Endothelial cell of umbilical vein (primary cell): ENCODE measurements around the gene BASP1.

Experiments used
- EZH2 ChIP-seq: IDR thresholded peaks from 2 replicates; pipeline ENCODE4 v1.6.1; 2012; ENCODE audit warnings: borderline replicate concordance, low read depth, mild to moderate bottlenecking, moderate library complexity, low read length, inconsistent platforms; ENCODE audit not compliant: severe bottlenecking
- GATA2 ChIP-seq: IDR thresholded peaks from 2 replicates; pipeline ENCODE4 v1.7.0; 2011; ENCODE audit warnings: low read depth, mild to moderate bottlenecking, moderate library complexity, mixed read lengths, low read length; ENCODE audit not compliant: insufficient read length, insufficient read depth
- JUN ChIP-seq: IDR thresholded peaks from 2 replicates; pipeline ENCODE4 v1.6.1; 2011; ENCODE audit warnings: borderline replicate concordance, low read depth; ENCODE audit not compliant: insufficient read length, insufficient read depth
- MYC ChIP-seq: IDR thresholded peaks from one replicate; pipeline ENCODE4 v1.6.1; 2011; ENCODE audit warnings: mild to moderate bottlenecking, low read depth, low read length
- POLR2A ChIP-seq: IDR thresholded peaks from 2 replicates; pipeline ENCODE4 v1.6.1; 2012; ENCODE audit warnings: low read depth, mild to moderate bottlenecking, control low read depth, low read length
- POLR2AphosphoS5 ChIP-seq: IDR thresholded peaks from 2 replicates; pipeline ENCODE4 v1.6.1; 2012; ENCODE audit warnings: low read depth, mild to moderate bottlenecking, control low read depth, low read length, moderate library complexity; ENCODE audit not compliant: insufficient read depth
- TF ChIP-seq, protein P1 (sequence below), 2 donors: IDR thresholded peaks; 1 replicate in 1 of 2; 2 replicates in 1 of 2; pipeline ENCODE4 v1.5.1; 2011; ENCODE audit warnings: low read length in 2 of 2, mild to moderate bottlenecking in 2 of 2, moderate library complexity in 2 of 2, control low read depth in 1 of 2, inconsistent platforms in 1 of 2, low read depth in 1 of 2; ENCODE audit not compliant: insufficient read depth in 1 of 2; ENCODE audit errors: extremely low read depth in 1 of 2
- TF ChIP-seq, protein P2 (sequence below): IDR thresholded peaks from 2 replicates; pipeline ENCODE4 v1.6.1; 2011; ENCODE audit not compliant: insufficient read depth, insufficient read length

DNA sequence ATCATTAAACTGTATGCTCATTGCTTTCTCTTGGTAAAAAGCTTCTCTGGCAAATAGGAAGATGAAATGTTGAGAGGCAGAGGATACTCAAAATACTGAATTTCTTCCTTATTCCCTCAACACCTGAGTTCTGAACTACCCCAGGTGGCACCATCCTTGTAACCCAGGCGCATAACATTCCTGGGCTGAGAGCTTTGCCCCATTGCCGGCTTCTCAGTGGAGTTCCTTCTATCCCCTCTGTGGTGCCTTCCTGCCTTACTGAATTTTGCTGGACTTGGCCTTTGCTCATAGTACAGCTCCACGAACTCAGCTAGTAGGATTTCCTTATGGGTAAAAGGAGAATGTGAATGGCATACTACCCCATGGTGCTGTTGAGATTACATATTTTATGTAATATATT is 54.7 kb downstream of the BASP1 start:
- TF ChIP-seq, protein P1, sequence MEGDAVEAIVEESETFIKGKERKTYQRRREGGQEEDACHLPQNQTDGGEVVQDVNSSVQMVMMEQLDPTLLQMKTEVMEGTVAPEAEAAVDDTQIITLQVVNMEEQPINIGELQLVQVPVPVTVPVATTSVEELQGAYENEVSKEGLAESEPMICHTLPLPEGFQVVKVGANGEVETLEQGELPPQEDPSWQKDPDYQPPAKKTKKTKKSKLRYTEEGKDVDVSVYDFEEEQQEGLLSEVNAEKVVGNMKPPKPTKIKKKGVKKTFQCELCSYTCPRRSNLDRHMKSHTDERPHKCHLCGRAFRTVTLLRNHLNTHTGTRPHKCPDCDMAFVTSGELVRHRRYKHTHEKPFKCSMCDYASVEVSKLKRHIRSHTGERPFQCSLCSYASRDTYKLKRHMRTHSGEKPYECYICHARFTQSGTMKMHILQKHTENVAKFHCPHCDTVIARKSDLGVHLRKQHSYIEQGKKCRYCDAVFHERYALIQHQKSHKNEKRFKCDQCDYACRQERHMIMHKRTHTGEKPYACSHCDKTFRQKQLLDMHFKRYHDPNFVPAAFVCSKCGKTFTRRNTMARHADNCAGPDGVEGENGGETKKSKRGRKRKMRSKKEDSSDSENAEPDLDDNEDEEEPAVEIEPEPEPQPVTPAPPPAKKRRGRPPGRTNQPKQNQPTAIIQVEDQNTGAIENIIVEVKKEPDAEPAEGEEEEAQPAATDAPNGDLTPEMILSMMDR (IDR thresholded peaks at IDR 0.05; ENCODE audit: extremely low read depth in 1 of 2, insufficient read depth in 1 of 2, low read depth in 1 of 2, low read length in 2 of 2) = no peak
- TF ChIP-seq POLR2AphosphoS5 (no peak), POLR2A (no peak), EZH2 (no peak), MYC (no peak), JUN (no peak), GATA2 (no peak)
- TF ChIP-seq, protein P2, sequence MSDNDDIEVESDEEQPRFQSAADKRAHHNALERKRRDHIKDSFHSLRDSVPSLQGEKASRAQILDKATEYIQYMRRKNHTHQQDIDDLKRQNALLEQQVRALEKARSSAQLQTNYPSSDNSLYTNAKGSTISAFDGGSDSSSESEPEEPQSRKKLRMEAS = no peak
